Activated gamma-delta T cell treated with anti-CD3 and anti-CD28 coated beads, Interleukin-2, amount 50 U/mL, for 16 hours (primary cell): Measurements from ENCODE around the gene MINDY2.

Experiments
- DNase-seq: peaks from one replicate; pipeline ENCODE4 v3.0.0-alpha.2; 2020; ENCODE audit warnings: low read depth

The MINDY2 gene

DNA sequence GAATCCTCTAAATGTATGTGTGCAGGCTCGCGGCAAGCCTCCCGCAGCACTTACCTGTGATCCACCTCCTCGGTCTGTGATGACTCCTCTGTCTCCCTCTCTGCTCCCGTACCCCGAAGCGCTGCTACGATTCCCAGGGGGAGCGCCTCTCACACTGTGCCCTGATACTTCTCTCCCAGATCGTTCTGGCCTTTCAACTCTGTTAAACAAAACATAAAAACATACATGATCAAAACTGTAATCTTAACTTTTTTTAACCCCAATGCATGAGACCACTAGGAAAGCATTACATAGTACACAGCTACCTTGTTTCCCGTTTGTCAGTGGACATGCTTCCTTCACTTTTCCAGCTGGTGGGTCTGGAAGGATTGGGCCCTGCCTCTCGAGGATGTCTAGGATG lies 115.8 kb downstream of the MINDY2 start:
- no peak for DNase-seq

DNA sequence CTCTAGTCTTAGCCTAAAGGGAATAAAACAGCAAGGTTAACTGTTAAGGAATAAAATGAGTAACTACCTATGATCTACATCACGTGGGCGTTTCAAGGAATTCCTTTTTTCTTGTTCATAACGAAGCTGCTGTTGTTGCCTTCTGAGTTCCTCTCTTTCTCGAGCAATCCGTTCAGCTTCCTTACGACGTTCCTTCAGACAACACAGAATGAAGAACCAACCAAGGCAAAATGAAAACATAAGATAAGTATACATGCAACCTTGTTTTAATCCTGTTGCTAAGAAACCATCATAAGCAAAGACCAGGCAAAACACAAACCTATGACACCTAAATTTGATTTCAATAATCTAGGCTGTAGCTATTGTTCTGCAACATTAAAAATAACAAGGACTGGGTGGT lies 118.3 kb downstream of the MINDY2 start:
- no peak for DNase-seq

DNA sequence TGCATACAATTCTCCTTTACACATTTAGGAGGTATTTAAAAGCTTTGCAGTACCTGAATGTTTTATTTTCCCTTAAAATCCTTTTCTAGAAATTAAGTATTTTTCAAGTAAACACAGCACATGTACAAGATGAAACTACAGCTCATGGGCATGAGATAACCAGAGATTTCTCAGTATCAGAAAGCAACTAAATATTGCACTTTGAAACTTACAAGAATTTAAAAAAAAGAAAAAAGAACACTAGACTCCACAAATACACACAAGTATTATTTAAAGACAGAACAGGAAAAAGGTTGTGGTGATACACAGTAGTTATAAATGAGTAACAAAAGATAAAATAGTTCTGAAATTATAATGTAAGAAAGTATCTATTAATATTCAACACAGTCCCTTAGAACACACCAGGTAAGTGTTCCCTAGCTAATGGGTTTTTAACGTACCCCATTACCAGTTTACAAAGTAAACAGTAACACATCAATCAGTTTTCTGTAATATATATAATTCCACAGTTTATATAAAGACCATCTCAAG lies 127.1 kb downstream of the MINDY2 start:
- DNase-seq: no peak

DNA sequence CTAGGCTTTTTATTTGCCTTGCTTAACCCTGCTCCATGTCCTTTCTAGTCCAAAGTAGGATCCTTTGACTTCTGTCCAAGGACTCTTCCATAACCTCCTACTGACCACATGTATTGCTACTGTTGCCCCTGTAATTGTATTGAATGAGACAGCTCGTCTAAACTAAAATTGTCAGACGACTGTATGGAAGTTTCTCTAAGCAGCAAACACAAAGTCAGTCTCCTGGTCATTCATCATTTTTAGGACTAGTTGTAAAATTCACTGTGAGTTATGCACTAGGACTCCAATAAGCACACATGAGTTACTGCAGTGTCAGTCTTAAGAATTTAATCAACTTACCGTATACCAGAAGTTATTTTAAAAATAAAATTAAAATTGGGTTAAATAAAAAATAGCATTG lies 129.5 kb downstream of the MINDY2 start:
- DNase-seq: no peak

DNA sequence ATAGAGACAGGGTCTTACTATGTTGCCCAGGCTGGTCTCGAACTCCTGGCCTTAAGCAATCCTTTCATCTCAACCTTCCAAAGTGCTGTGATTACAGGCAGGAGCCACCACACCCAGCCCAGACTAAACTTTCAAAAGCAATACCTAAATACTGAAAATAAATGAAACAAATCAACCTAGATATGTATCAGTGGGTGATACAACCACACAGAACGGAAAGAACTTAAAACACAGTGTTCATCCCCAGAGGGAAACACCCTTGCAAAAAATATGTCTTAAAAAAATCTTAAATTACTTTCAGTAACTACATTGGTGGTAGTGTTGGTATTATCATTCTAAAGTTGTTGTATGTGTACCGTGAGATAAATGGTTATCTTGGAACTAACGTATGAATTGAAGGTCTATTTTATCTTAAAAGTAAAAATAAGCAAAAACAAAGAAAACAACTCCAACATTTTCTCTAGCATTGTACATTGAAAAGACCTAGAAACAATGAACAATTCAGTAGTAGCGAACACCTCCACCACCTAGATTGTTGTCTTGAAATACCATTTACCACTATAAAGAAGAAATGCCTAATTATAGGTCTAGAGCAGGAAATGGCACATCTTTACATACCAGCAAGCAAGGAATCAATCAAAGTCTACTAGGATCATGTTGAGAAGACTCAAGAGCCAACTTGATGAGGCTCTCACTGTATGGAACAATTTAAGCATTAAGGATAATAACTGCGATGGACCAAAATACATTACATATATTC lies 137.6 kb downstream of the MINDY2 start:
- DNase-seq: no peak

DNA sequence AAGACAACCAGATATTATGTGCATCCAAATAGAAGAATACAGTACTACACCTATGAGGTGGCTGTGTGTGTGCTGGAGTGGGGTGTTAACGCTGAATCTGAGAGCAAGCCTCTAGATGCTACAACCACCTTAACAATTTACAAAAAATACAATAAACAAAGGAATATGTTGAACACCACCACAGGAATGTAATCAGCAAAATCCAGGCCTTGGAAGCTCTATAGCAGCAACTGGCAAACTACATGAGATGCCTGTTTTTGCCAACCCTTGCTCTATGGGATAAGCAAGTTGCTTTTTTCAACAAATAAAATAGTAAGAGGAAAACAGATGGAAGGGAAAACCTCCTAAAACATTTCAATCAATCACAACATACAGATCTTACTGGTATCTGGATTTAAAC lies 138.5 kb downstream of the MINDY2 start:
- no peak for DNase-seq

DNA sequence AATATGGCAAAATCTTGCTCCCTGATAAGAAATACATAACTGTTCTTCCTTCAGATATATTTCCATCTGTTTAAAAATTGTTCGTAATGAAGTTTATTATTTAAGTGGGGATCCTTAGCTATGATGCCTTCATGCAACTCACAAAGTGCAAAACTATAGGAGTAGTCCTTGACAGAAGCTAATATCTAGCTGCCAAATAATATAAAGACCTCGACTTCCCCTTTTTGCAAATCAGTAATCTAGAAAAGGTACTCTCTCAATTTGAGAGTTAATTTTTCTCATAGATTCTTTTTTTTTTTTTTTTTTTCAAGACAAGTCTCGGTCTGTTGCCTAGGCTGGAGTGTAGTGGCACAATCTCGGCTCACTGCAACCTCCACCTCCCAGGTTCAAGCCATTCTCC lies 139.4 kb downstream of the MINDY2 start:
- DNase-seq: no peak
